CD1c-positive myeloid dendritic cell (primary cell): ENCODE data around the gene PRR5L.

ENCODE experiments used
- DNase-seq: peaks from one replicate; pipeline ENCODE4 v3.0.0-alpha.2; 2016; ENCODE audit errors: extremely low spot score

Gene PRR5L

DNA sequence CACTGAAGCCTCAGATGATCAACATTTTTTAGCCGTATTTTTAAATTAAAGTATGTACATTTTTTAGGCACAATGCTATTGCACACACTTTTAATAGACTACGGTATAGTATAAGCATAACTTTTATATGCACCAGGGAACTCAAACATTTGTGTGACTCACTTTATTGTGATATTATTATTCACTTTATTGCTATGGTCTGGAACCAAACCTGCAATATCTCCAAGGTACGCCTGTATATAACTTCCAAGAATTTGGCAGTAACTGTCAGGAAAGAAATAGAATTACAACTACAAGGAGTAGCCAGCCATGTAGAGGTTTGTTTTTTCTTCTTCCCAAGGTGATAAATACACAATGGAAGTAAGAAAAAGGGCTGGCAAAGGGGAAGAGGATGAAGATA is 62.3 kb downstream of the PRR5L start:
- DNase-seq, result no peak

DNA sequence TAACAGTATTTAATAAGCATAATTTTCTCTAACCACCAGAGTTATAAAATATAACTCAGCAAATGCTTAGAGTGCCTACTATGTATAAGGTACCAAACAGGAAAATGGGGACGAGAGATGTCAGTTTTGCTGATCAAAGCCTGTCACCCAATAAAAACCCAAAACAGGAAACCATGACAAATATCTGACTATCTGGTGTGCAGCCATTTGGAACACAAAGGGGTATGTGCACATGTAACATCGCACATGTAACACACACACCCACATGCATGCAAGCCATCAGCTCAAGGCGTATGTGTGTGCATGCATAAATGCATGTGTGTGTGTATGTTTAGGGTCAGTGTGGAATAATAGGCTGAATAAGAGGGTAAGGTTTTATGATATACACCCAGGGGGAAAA is 64.2 kb downstream of the PRR5L start:
- no peak for DNase-seq

DNA sequence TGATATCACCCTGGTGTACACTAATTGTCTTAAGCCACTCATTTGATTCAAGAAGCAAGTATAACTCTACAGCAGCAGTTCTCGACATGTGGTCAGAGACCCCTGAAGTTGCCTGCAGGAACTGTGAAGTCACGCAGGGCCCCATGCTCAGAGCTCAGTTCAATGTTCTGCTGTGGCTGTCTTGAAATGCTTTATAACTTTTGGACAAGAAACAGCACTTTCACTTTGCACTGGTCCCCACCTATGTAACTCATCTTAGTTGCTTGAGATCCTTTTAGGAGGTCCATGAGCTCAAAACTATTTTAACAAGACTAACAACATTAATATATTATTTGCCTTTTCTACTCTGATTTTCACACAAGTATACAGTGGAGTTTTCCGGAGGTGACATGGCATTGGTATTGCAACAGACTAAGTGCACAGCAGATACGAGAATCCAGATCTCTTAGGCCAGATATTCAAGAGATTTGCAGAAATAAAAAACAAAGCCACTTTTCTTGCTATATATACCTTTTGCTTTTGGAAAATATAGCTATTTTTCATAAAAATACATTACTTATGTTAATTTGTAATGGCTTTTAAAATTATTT is 64.8 kb downstream of the PRR5L start:
- no peak for DNase-seq

DNA sequence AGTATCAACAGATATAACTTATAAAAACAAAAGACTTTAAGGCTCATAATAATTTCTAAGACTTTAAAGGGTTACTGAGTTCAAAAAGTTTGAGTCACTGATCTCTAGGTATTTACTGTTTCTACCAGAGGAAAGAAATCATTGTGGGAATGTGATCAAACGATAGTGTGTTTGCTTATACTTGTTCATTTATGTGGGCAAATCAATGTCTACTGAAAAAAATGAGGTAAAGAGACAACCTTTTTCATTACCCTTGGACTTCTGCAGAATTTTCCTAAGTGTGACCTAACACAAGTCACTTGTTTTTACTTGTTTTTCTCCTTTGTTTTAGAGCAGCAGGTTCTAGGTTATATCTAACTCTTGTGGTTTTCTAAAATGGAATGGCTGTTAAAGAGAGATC is 65.4 kb downstream of the PRR5L start:
- no peak for DNase-seq

DNA sequence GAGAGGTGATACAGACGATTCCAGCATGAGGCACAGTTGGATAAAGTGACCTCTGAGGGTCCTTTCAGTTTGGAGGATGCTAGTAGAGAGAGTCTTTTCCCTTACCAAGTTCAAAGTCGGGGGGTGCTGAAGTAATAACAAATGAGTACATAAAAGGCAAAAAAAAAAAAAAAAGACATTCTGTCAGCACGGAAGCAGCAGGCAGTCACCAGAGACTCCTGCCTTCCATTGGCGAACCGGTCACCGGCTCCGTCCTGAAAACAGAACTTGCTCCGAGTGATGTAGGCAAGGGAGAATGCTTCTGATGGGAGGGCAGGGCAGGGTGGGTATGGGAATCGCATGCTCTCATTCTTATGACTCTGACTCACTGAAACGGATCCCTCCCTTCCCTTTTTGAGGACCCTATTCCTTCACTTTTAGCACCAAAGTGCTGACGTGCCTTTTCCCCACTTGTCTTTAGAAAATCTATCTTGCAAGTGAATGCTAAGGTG is 65.9 kb downstream of the PRR5L start:
- peak; percentile 76 for DNase-seq

DNA sequence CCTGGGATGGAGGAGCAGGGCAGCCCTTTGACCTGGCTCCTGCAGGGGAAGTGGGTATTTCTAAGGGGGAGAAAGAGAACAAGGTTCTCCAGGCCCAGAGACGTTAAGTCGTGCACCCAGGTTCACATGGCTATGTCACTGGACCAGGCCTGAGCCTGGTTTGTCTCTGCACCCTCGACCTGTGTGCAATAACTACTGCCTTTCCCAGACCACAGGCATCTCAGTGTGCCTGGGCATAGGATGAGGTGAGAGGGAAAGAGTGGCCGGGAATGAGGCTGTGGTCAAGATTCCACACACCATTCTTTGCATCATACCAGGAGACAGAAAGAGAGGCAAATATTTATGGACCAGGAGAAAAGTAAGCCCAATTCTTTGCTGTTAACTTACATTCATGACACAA is 66.8 kb downstream of the PRR5L start:
- DNase-seq, result peak; percentile 30

DNA sequence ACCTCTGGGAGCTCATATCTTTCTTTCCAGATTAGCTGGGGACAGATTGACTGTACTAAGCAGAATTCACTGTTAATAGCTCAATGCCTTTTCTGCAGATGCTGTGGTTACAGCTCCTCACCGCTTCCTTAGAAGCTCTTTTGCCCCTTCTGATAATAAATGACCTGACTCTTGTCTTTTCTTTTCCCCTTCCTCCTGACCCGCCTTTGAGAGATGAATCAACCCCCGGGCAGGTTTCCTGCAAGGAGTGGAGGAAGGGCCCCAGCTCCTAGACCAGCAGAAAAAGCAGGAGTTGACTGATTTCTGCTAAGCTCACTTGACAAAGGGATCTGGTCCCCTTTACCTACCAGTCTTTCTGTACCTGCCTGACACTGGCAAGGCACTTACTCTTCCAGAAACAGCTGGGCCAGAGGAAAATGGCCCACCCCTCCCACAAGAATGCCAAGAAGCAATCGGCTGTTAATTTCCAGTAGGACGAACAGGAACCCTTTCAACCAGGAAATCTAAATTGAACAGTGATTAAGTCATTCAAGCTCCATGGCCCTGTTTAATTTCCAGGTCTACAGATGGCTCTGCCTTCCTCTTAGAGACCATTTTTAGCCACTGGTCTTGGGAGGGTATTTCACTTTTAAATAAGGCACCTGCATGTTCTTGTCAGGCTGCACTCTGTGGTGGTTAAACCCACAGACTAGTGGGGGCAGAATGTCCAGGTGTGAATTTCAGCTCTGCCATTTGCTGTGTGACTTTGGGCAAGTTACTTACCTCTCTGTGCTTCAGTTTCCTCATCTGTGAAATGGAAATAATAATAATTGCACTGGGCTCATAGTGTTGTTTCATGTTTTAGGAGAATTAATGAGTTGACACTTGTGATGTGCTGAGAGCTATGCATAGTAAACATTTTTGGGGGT is 67.5 kb downstream of the PRR5L start:
- DNase-seq, result no peak

DNA sequence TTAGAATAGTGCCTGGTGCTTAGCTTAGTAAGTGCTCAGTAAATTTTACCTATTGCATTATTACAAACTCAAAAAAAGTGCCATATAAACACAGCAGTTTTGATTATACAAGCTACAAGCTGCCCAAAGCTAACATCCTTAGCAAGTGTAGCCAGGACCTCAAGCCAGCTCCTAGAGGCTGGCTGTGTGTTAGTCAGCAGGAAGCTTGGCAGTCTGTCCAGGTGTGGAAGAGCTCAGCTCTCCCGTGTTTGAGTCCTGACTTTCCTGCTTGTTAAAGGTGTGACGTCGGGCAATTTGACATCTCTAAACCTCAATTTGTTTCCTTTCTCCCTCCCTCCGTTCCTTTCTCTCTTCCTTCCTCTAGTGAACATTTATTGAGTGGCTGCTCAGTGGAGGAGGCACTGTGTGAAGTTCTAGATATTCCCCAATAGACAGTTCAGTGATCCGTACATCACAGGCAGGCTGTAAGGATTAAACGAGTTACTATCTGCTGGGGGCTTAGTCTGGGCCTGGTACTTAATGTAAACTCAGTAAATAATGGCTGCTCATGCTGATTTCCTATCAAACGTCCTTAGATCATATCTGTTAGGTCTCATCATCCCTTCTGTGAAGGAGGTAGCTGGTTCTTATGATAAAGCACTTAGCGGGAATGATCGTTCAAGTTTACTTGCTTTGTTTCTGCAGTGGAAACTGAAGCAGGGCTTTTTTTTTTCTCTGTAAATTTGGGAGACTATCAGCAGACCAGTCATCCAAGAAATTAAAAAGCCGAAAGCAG is 68.7 kb downstream of the PRR5L start:
- no peak for DNase-seq

DNA sequence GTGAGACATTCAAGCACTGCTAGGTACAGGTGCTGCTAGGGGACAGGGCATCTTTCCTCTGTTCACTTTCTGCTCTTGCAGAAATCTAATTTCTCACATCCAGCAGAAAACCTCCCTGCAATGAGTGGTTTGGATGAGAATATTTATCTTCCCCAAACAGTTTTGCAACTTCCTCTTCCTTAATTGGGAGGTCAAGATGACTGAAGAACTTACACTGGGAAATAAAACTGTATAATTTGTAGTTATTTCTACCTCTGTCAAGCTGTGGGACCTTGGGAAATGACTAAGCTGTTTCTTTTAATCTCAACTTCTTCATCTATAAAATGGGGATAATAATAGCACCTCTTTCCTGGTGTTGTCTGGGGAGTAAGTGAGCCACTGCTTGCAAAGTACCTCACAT is 69.8 kb downstream of the PRR5L start:
- peak; percentile 84 for DNase-seq

DNA sequence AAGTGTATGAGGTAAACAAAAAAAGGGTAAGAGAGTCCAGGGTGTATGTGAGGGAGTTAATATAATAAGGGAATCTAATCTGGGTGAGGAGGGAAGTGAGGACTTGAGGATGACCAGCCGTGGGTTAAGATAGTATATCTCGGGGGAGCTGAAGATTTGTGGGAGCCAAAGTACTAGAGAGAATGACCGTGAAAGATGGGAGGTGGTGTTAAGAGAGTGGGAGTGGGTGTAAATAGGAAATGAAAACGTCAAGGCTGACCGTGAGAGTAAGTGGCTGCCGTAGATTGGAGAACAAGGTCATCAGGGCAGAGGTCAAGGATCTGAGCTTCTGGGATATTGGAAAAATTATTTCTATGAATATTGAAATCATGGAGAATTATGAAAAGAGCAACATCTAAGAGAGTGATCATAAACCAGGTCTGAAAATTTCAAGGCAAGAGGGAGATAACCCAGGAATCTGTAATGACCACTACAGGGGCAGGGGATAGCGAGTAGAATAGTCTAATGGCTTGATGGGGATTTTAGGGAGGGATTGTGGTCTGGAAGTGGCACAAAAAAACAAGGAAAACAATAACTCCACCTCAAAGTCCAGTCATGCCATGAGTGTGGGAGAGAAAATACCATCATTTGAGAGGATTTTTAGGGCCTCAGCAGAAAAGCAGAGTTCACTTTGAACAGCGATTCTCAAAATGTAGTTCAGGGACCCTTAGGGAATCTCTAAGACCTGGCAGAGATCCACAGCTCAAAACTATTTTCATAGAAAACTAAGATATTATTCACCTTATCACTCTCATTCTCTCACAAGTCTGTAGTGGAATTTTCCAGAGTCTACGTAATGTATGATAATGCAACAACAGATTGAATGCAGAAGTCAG is 72.0 kb downstream of the PRR5L start:
- DNase-seq, result peak; percentile 42

DNA sequence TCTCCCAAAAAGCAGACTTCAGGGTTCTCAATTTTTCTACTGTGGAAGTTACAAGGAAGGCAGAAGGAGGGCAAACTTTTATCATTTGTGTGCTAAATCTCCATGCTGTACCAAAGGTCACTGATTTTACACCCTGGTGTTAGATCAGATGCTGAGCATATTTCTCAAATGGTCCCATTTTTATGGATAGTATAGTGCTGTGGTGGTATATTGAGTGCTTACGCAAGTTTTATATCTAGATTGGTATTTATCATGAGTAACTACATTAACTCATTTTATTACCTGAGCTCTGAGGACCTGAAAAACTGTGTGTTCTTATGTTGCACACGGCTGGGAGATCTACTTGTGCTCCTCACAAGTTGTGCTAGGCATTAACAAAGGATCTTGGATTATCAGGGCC is 75.1 kb downstream of the PRR5L start:
- DNase-seq, result no peak

DNA sequence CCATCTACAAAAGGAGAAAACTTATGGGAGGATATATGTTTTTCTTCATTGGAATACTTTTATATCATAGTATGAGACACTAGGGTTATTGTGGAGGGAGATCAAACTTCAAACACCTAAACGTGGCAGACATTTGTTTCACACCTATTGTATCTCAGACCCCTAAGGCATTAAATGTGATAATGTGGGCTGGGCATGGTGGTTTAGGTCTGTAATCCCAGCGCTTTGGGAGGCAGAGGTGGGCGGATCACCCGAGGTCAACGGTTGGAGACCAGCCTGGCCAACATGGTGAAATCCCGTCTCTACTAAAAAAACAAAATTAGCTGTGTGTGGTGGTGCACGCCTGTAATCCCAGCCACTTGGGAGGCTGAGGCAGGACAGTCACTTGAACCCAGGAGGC is 75.5 kb downstream of the PRR5L start:
- DNase-seq, result no peak

DNA sequence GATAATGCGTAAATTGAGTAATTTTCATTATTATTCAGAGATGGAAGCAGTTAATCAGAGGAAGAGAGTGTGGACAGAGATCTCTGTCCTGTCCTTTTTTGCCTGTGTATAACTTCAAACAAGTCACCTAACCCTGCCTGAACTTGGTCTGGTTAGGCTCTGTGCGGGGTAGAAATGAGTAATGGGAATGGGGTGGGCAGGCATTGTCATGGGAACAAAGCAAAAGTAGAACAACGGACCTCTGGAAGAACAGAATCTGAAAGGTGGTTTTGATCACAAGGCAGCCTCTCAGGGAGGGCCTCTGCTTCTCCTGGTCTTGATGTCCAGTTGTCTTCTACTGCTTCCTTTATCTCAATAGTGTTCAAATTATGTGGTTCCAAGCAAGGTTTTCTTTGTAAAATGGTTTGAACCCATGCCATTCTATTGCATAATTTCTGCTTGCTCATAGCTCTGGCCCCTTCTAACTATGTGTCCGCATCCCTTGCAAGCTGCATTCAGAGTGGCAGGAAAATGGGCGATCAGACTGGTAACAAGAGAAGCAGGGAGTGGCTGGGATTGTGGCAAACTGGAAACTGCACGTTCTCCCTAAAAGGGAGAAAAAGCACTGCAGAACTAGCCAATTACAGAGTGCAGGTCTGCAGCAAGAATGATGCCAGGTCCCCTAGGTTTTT is 76.1 kb downstream of the PRR5L start:
- no peak for DNase-seq

DNA sequence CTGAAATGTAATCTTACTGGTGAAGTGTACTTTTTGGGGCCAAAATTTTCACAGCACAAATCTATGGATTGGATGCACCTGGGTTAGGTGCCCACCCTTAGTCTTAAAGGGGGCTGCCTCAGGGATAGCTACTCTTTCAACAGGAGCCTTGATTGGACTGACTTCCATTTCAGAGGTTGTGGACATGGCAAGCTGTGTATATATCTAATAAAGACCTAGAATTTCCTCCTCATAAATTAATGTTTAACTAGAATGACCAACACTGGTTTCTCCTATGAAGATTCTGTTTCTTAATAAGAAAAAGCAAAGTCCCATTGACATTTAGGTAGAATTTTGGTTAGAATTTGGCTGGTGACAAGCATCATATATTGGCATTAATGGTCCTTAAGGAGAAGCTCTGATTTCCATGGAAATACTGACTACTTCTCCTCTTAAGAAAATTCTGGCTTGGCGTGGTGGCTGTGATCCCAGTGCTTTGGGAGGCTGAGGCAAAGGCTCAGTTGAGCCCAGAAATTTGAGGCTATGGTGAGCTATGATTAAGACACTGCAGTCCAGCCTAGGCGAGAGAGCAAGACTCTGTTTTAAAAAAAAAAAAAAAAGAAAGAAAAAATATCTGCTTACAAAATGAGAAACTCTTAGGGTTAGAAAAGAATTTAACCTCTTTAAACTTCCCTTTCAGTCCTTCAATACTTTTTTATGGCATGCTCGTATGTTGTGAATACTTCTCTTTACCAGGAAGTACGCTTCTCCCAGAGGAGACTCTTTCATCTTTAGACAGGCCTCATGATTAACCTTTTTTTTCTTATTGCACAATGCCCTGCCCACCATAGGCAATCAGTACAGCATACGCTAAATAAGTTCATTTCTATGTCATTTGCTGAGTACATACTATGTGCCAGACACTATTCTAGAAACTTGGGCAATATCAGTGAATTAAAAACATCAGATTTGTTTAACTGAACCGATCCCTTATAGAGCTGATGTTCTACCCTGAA is 77.2 kb downstream of the PRR5L start:
- DNase-seq, result peak; percentile 49

DNA sequence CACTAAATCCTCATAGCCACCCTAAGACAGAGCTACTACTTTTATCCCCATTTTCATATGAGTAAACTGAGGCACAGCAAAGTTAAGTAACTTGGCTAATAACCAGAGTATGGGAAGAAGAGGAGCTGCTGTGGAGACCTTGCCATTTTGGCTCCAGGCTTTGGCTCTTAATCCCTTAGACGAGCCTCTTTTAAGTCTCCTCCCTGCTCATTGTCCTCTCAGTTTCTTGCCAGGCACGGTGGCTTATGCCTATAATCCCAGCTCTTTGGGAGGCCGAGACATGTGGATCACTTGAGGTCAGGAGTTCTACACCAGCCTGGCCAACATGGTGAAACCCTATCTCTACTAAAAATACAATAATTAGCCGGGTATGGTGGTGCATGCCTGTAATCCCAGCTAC is 78.6 kb downstream of the PRR5L start:
- no peak for DNase-seq

DNA sequence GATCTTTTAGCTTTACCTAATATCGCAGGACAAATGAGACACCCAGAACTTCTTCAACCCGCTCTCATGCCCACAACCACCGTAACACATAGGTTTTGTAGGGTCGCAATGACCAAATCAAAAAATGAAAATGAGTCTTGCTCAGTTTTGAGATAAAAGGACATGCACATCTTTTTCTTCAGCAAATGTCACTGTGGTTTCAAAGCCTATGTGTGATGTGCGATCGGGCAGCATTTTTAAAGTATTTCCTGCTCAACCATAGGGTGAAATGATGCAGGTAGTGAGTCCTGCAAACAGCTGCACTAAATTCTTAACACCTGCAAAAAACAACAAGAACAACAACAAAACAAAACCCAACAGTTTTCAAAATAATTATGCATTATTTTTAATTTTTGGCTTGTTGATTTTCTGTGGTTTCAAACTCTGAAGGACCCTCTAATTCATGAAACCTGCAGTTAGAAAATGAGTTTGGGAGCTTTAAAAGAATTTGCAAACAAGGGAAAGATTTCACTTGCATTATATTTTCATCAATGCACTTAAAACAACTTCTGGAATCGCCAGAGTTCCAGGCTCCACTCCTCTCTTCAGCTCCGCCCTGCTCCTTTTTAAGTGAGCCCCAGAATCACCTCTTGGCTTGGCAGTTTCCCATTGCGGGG is 79.4 kb downstream of the PRR5L start:
- no peak for DNase-seq

DNA sequence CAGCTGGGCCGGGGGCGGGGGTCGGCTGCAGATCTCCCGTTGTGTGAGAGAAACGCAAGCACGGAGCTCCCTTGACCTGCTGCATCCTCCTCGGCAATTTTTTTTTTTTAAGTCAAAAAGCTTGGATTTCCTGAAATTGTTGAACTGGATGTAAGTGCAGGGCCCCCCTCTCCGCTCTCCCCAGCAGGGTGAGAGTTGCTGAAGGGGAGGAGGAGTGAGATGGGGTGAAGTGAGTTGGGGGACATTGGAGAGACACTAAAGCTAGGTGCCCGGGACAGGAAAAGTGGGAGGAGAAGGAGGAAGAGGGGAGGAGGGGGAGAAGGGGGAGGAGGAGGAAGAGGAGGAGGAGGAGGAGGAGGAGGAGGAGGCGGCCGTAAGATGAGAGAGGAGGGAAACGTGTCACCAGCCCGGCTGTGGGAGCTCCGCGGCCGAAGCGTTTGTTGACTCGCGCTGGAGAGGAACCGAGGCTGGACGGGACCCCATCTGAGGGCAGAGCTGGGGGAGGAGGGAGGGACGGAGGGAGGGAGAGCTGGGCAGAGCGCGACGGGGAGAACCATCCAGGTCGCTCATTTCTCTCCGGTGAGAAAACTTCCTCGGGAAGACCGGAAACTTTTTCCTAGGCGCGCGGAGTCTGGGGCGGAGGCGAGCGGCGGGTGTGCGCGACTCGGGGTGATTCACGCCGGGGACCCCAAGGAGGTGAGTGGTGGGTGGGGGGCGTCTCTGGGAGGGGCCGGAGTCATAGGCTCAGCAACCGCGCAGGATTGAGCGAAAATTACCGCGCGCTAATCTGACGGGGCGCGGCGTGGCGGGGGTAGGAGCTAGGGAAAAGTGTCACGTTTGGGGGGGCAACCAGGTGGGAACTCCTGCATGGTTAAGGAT is 80.2 kb downstream of the PRR5L start:
- no peak for DNase-seq
